Panc1 (cell line): ENCODE data around the gene MSX1.

ENCODE experiments used
- POLR2AphosphoS5 ChIP-seq: IDR thresholded peaks from 2 replicates; pipeline ENCODE4 v1.6.1; 2012; ENCODE audit warnings: mild to moderate bottlenecking, low read depth, low read length, moderate library complexity
- SIN3A ChIP-seq: IDR thresholded peaks from 2 replicates; pipeline ENCODE4 v1.6.1; 2012; ENCODE audit warnings: low read depth, mild to moderate bottlenecking, low read length, moderate library complexity, borderline replicate concordance; ENCODE audit not compliant: insufficient read depth
- TCF7L2 ChIP-seq: IDR thresholded peaks from 2 replicates; pipeline ENCODE4 v1.6.1; 2011; ENCODE audit warnings: mild to moderate bottlenecking, low read depth, low read length, inconsistent platforms
- TF ChIP-seq, protein P1 (sequence below): fragments of 450-650 bp; IDR thresholded peaks from 2 replicates; pipeline ENCODE4 v1.5.1; 2017; ENCODE audit warnings: mild to moderate bottlenecking
- TF ChIP-seq, protein P2 (sequence below), 2 experiments: IDR thresholded peaks; 2 replicates each; pipeline ENCODE4 v1.6.1; 2011 to 2012; ENCODE audit warnings: low read depth in 2 of 2, control low read depth in 1 of 2, low read length in 1 of 2, mild to moderate bottlenecking in 1 of 2, moderate library complexity in 1 of 2; ENCODE audit not compliant: insufficient read depth in 1 of 2

DNA sequence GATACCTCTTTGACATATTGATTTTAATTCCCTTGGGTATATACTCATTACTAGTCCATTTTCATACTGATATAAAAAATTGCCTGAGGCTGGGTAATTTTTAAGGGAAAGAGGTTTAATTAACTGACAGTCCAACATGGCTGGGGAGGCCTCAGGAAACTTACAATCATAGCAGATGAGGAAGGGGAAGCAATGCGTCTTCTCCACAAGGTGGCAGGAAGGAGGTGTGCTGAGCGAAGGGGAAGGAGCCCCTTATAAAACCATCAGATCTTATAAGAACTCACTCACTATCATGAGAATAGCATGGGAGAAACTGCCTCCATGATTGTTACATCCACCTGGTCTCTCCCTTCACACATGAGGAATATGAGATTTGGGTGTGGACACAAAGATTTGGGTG is 42.4 kb downstream of the MSX1 start:
- TF ChIP-seq, protein P1, sequence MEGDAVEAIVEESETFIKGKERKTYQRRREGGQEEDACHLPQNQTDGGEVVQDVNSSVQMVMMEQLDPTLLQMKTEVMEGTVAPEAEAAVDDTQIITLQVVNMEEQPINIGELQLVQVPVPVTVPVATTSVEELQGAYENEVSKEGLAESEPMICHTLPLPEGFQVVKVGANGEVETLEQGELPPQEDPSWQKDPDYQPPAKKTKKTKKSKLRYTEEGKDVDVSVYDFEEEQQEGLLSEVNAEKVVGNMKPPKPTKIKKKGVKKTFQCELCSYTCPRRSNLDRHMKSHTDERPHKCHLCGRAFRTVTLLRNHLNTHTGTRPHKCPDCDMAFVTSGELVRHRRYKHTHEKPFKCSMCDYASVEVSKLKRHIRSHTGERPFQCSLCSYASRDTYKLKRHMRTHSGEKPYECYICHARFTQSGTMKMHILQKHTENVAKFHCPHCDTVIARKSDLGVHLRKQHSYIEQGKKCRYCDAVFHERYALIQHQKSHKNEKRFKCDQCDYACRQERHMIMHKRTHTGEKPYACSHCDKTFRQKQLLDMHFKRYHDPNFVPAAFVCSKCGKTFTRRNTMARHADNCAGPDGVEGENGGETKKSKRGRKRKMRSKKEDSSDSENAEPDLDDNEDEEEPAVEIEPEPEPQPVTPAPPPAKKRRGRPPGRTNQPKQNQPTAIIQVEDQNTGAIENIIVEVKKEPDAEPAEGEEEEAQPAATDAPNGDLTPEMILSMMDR, result peak; percentile 16; the same call in 1 of the 2 replicates
- TF ChIP-seq TCF7L2 (no peak), POLR2AphosphoS5 (no peak), SIN3A (no peak)
- TF ChIP-seq, protein P2, sequence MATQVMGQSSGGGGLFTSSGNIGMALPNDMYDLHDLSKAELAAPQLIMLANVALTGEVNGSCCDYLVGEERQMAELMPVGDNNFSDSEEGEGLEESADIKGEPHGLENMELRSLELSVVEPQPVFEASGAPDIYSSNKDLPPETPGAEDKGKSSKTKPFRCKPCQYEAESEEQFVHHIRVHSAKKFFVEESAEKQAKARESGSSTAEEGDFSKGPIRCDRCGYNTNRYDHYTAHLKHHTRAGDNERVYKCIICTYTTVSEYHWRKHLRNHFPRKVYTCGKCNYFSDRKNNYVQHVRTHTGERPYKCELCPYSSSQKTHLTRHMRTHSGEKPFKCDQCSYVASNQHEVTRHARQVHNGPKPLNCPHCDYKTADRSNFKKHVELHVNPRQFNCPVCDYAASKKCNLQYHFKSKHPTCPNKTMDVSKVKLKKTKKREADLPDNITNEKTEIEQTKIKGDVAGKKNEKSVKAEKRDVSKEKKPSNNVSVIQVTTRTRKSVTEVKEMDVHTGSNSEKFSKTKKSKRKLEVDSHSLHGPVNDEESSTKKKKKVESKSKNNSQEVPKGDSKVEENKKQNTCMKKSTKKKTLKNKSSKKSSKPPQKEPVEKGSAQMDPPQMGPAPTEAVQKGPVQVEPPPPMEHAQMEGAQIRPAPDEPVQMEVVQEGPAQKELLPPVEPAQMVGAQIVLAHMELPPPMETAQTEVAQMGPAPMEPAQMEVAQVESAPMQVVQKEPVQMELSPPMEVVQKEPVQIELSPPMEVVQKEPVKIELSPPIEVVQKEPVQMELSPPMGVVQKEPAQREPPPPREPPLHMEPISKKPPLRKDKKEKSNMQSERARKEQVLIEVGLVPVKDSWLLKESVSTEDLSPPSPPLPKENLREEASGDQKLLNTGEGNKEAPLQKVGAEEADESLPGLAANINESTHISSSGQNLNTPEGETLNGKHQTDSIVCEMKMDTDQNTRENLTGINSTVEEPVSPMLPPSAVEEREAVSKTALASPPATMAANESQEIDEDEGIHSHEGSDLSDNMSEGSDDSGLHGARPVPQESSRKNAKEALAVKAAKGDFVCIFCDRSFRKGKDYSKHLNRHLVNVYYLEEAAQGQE (IDR thresholded peaks at IDR 0.05; ENCODE audit: insufficient read depth in 1 of 2, low read depth in 2 of 2, low read length in 1 of 2), result no peak
